CD4-positive, alpha-beta T cell (primary cell): ENCODE results near the gene SPTBN5. TPM values are rescaled to one million over a fixed set of nuclear protein-coding genes. Genes with fewer than 3 reads are reported as not detected.
A peak's percentile ranks its signal among the peaks of the same experiment; 100 is the strongest.

Experiments used
- ATAC-seq: fragments of 200-7000 bp; cut with Tn5 transposase; one replicate; pipeline ENCODE4 v1.10.0; 2022; ENCODE audit warnings: mild to moderate bottlenecking; ENCODE audit not compliant: poor library complexity
- CTCF ChIA-PET: fragments of 350-600 bp; sonication (Branson Sonifier 250); formaldehyde crosslinking; loops from one replicate; lab custom pipeline; 2021; ENCODE audit warnings: antibody characterized with exemption, inconsistent platforms; lab: Charles Lee
- POLR2A ChIA-PET: fragments of 350-600 bp; sonication (Branson Sonifier 250); formaldehyde crosslinking; loops from one replicate; lab custom pipeline; 2021; ENCODE audit warnings: antibody characterized with exemption, inconsistent platforms; lab: Charles Lee
- DNase-seq, 14 experiments: peaks; one replicate each; pipeline ENCODE4 v3.0.0-alpha.2; 2013 to 2020; ENCODE audit warnings: mixed read lengths in 2 of 14
- H3K27ac ChIP-seq, 2 donors: one replicate each; pipeline versions ENCODE4 v1.5.1 to v1.7.0; 2013; ENCODE audit warnings: low read length in 2 of 2, low read depth in 1 of 2, mild to moderate bottlenecking in 1 of 2
- H3K27me3 ChIP-seq, 2 experiments: 1 replicate in 1 of 2; 2 replicates in 1 of 2; pipeline versions ENCODE4 v1.6.1 to v1.7.0; 2013; ENCODE audit warnings: low read length in 2 of 2, control low read depth in 1 of 2, mild to moderate bottlenecking in 1 of 2, moderate library complexity in 1 of 2; ENCODE audit not compliant: insufficient read depth in 2 of 2, control insufficient read depth in 1 of 2
- H3K36me3 ChIP-seq: one replicate; pipeline ENCODE4 v1.6.1; 2013; ENCODE audit warnings: low read length, control low read depth; ENCODE audit not compliant: insufficient read depth
- H3K4me1 ChIP-seq: one replicate; pipeline ENCODE4 v1.6.1; 2013; ENCODE audit warnings: low read length, control low read depth; ENCODE audit not compliant: insufficient read depth
- H3K4me3 ChIP-seq: one replicate; pipeline ENCODE4 v1.5.1; 2013; ENCODE audit warnings: mild to moderate bottlenecking, low read length, moderate library complexity
- H3K9me3 ChIP-seq, 2 experiments: 1 replicate in 1 of 2; 2 replicates in 1 of 2; pipeline versions ENCODE4 v1.6.1 to v1.7.0; 2013; ENCODE audit warnings: low read length in 2 of 2, mild to moderate bottlenecking in 2 of 2, control low read depth in 1 of 2, moderate library complexity in 1 of 2; ENCODE audit not compliant: control insufficient read depth in 1 of 2, insufficient read depth in 1 of 2
- H3K27ac Mint-ChIP-seq: one replicate; pipeline ENCODE4 v1.8.0; 2020; ENCODE audit warnings: mixed read lengths
- H3K27me3 Mint-ChIP-seq: one replicate; pipeline ENCODE4 v1.8.0; 2021; ENCODE audit warnings: mixed read lengths
- H3K36me3 Mint-ChIP-seq: one replicate; pipeline ENCODE4 v1.8.0; 2021; ENCODE audit warnings: low read depth, mixed read lengths
- H3K4me1 Mint-ChIP-seq: one replicate; pipeline ENCODE4 v1.8.0; 2021; ENCODE audit warnings: low read depth, mixed read lengths
- H3K4me3 Mint-ChIP-seq: one replicate; pipeline ENCODE4 v1.8.0; 2020; ENCODE audit warnings: mild to moderate bottlenecking, mixed read lengths
- H3K9me3 Mint-ChIP-seq: one replicate; pipeline ENCODE4 v1.8.0; 2020; ENCODE audit warnings: mixed read lengths
- CTCF ChIP-seq: fragments of 200-600 bp; IDR thresholded peaks from one replicate; pipeline ENCODE4 v1.8.0; 2022; ENCODE audit warnings: antibody characterized with exemption, mild to moderate bottlenecking
- intact Hi-C, 2 experiments: fragments of 100-400 bp; cut with DNase I in 1 of 2; cut with micrococcal nuclease in 1 of 2; formaldehyde crosslinking; loops; one replicate each; pipeline versions ENCODE4 v1.15.1 to v1.9.0; 2023 to 2025; cut with DNase I, micrococcal nuclease
- total RNA-seq, 174 experiments: library from RNA in 2 of 174; stranded (reverse) in 2 of 174; gene quantifications; one replicate each; pipeline ENCODE4 v1.2.3 and lab custom pipeline; 2021 to 2026

SPTBN5 gene
- total RNA-seq, 2 experiments from 2014 or later: 2.2 to 2.3 TPM

DNA sequence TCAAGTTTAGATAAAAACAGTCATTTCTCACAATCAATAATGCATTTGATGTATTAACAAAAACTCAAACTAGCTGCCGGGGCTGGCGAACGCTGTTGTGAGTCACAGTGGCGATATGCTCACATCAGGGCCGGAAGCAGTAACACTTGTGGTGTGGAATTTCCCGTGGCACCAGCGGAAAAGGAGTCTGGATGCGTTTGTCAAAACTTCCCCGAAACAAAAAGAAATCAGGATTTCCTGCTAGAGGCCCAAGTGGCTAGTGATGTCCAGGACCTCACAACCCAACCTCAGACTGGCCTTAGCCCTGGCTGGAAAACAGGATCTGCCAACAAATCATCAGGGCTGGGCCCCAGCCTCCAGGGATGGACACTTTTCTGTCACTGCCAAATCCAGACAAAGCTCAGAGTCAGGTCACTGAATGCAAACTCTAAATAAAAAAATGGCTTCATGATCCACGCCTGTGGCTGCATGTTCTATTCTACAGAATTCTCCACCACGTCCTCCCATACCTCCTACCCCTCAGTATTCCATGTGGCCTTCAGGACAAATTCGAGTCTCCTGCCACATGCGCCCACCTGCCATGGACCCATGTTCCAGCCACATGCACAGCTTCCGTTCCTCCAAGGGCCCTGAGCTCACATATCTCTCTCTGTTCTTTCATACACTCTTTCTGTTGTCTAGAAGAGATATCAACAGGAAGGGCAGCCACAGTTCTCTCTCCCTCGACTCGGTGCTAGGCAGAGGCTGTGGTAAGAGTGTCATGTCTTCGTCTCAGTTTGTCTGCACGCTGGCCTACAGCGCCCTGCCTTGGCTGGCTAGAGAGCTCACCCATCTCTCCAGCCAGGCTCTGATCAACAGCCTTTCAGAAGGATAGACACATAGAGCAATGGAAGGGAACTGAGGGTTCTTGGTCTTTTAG is 43.1 kb upstream of the SPTBN5 start:
- peaks cover 10% of the 10 kb centered on the region for H3K36me3 ChIP-seq
- intact Hi-C loops: loop anchor here (1.0 to 5.0 kb wide), 6 partner anchors 34 to 335 kb away; partner anchors contain the start of genes GANC (in 1 of the 2), JMJD7 (in 1 of the 2), MAPKBP1 (in 1 of the 2) and SPTBN5 (in 1 of the 2)
- Mint-ChIP-seq H3K36me3 (peaks cover 11% of the 10 kb centered on the region), H3K4me3 (peak overlapping the region; percentile 83), H3K27me3 (no peaks in the 10 kb centered on the region), H3K4me1 (peaks cover 63% of the 10 kb centered on the region), H3K27ac (peak overlapping the region; percentile 89), H3K9me3 (no peaks in the 10 kb centered on the region)
- H3K9me3 ChIP-seq: peaks cover 0 to 3% of the 10 kb centered on the region in 2 experiments
- ATAC-seq (peak; percentile 81), DNase-seq (peak; percentile 61 to 95 (median 74))
- H3K27me3 ChIP-seq: no peaks in the 10 kb centered on the region
- peak; percentile 42 for TF ChIP-seq CTCF
- H3K4me1 ChIP-seq: peaks cover 68% of the 10 kb centered on the region
- CTCF ChIA-PET: interaction anchor here (0.5 to 3.9 kb wide), 22 partner anchors 10 to 1268 kb away, joined by 3 to 42 read pairs (median 4); partner anchors contain the start of genes EHD4 and MAPKBP1
- POLR2A ChIA-PET: interaction anchor here (0.5 to 8.9 kb wide), 20 partner anchors 11 to 650 kb away, joined by 3 to 209 read pairs (median 5); partner anchors contain the start of genes EHD4, GANC, MAPKBP1 and MGA
- peak overlapping the region; percentile 11 for H3K4me3 ChIP-seq
- peak overlapping the region; percentile 97 for H3K27ac ChIP-seq

- intact Hi-C loops: loop anchor here (2.0 to 5.0 kb wide), 4 partner anchors 39 to 336 kb away; partner anchors contain the start of genes GANC (in 1 of the 2), JMJD7 (in 1 of the 2), SPTBN5 (in 1 of the 2) and TMEM87A (in 1 of the 2)
- H3K9me3 ChIP-seq: peaks cover 0 to 3% of the 10 kb centered on the region in 2 experiments
- H3K27me3 Mint-ChIP-seq: no peaks in the 10 kb centered on the region
- ATAC-seq (no peak), DNase-seq (peak in 1 of 14 experiments; percentile 27)
- H3K36me3 Mint-ChIP-seq: peaks cover 10% of the 10 kb centered on the region
- ChIA-PET CTCF (interaction anchor here (0.5 to 3.9 kb wide), 11 partner anchors 11 to 1269 kb away, joined by 3 to 42 read pairs (median 7); partner anchors contain the start of genes EHD4 and MAPKBP1), POLR2A (interaction anchor here (0.6 to 8.9 kb wide), 12 partner anchors 10 to 649 kb away, joined by 3 to 209 read pairs (median 13); partner anchors contain the start of genes EHD4, MAPKBP1, MGA and RPAP1)
- no peak for TF ChIP-seq CTCF
- peaks cover 68% of the 10 kb centered on the region for H3K4me1 ChIP-seq
- no peak overlapping the region for H3K4me3 ChIP-seq
- peak overlapping the region; percentile 89 for H3K27ac Mint-ChIP-seq
- H3K36me3 ChIP-seq: peaks cover 6% of the 10 kb centered on the region
- no peaks in the 10 kb centered on the region for H3K9me3 Mint-ChIP-seq
- peak overlapping the region; percentile 97 for H3K27ac ChIP-seq
- H3K4me1 Mint-ChIP-seq: peaks cover 62% of the 10 kb centered on the region
- H3K4me3 Mint-ChIP-seq: peak overlapping the region; percentile 68
- no peaks in the 10 kb centered on the region for H3K27me3 ChIP-seq
These were observed 42.3 kb upstream of the SPTBN5 start for GRCh38 chr15:41936155-41936554.

GRCh38 chr15:41935566-41936020 is 41.7 kb upstream of the SPTBN5 start:
- H3K4me3 ChIP-seq: no peak overlapping the region
- H3K27ac ChIP-seq: peak overlapping the region; percentile 97
- H3K36me3 ChIP-seq: peaks cover 6% of the 10 kb centered on the region
- Mint-ChIP-seq H3K36me3 (peaks cover 4% of the 10 kb centered on the region), H3K27ac (peak overlapping the region; percentile 89), H3K27me3 (no peaks in the 10 kb centered on the region), H3K4me1 (peaks cover 56% of the 10 kb centered on the region), H3K4me3 (peak overlapping the region; percentile 68), H3K9me3 (no peaks in the 10 kb centered on the region)
- TF ChIP-seq CTCF: no peak
- peaks cover 65% of the 10 kb centered on the region for H3K4me1 ChIP-seq
- POLR2A ChIA-PET: interaction anchor here (1.4 to 8.9 kb wide), 6 partner anchors 10 to 162 kb away, joined by 3 to 209 read pairs (median 18); partner anchors contain the start of genes EHD4 and MAPKBP1
- CTCF ChIA-PET: interaction anchor here (1.3 to 3.9 kb wide), 5 partner anchors 10 to 41 kb away, joined by 3 to 42 read pairs (median 11); partner anchors contain the start of gene EHD4
- H3K27me3 ChIP-seq: no peaks in the 10 kb centered on the region
- H3K9me3 ChIP-seq: peaks cover 0 to 3% of the 10 kb centered on the region in 2 experiments
- DNase-seq (peak in 2 of 14 experiments; percentile 32 to 55), ATAC-seq (no peak)
- intact Hi-C loops: loop anchor here (2.0 to 5.0 kb wide), 5 partner anchors 29 to 337 kb away; partner anchors contain the start of genes GANC (in 1 of the 2), JMJD7 (in 1 of the 2), SPTBN5 (in 1 of the 2) and TMEM87A (in 1 of the 2)
